HEK293 (cell line): ENCODE measurements around the gene SF3A1.

Source experiments
- CTCF ChIA-PET: fragments of 350-600 bp; formaldehyde crosslinking; extraction: SDS; loops from one replicate; lab custom pipeline; 2021; ENCODE audit warnings: antibody characterized with exemption; lab: Yijun Ruan, JAX
- POLR2A ChIA-PET: fragments of 300-600 bp; formaldehyde crosslinking; extraction: SDS; loops from one replicate; lab custom pipeline; 2020; ENCODE audit warnings: antibody characterized with exemption, inconsistent platforms; lab: Yijun Ruan, JAX
- H3K27ac ChIP-seq: fragments of 200-500 bp; sonication (Bioruptor generic); 2 replicates; pipeline ENCODE4 v1.5.1; 2014; ENCODE audit warnings: low read depth, low read length, control low read depth, inconsistent platforms; ENCODE audit errors: extremely low read depth
- H3K36me3 ChIP-seq, 2 experiments: fragments of 200-500 bp in 1 of 2; sonication (Bioruptor generic) in 1 of 2; 1 replicate in 1 of 2; 2 replicates in 1 of 2; pipeline ENCODE4 v1.5.1; 2014 to 2017; ENCODE audit warnings: inconsistent platforms in 2 of 2, low read length in 2 of 2; ENCODE audit not compliant: control insufficient read depth in 2 of 2, insufficient read depth in 1 of 2
- H3K4me1 ChIP-seq: fragments of 200-500 bp; sonication (Bioruptor generic); 2 replicates; pipeline ENCODE4 v1.5.1; 2014; ENCODE audit warnings: mild to moderate bottlenecking, low read length, inconsistent platforms; ENCODE audit not compliant: control insufficient read depth, insufficient read depth
- H3K4me3 ChIP-seq: 2 replicates; pipeline ENCODE4 v1.5.1; 2011; ENCODE audit warnings: low read depth, mild to moderate bottlenecking, control low read depth, low read length, moderate library complexity
- H3K9me3 ChIP-seq: fragments of 200-500 bp; sonication (Bioruptor generic); 2 replicates; pipeline ENCODE4 v1.5.1; 2014; ENCODE audit warnings: low read depth, low read length, inconsistent platforms; ENCODE audit not compliant: control insufficient read depth, insufficient read depth
- GLI2 ChIP-seq: fragments of 450-650 bp; formaldehyde crosslinking; IDR thresholded peaks from 2 replicates; pipeline ENCODE4; 2017; ENCODE audit warnings: missing biosample characterization, missing genetic modification characterization, low read depth, borderline replicate concordance
- HOXA7 ChIP-seq: sonication (generic); formaldehyde crosslinking; IDR thresholded peaks from 2 replicates; pipeline ENCODE4 v1.8.1; 2022; ENCODE audit warnings: missing genetic modification reagents, borderline replicate concordance
- HOXC10 ChIP-seq: sonication (generic); formaldehyde crosslinking; IDR thresholded peaks from 2 replicates; pipeline ENCODE4 v1.8.1; 2023; ENCODE audit warnings: mild to moderate bottlenecking, missing genetic modification reagents
- KLF17 ChIP-seq: fragments of 450-650 bp; formaldehyde crosslinking; IDR thresholded peaks from 2 replicates; pipeline ENCODE4 v1.5.1; 2016; ENCODE audit warnings: missing biosample characterization, missing genetic modification characterization
- PBX3 ChIP-seq: sonication (generic); formaldehyde crosslinking; IDR thresholded peaks from 2 replicates; pipeline ENCODE4 v1.8.1; 2022; ENCODE audit warnings: mild to moderate bottlenecking, moderate library complexity, missing genetic modification reagents
- PRDM1 ChIP-seq: fragments of 450-650 bp; formaldehyde crosslinking; IDR thresholded peaks from 2 replicates; pipeline ENCODE4; 2016; ENCODE audit warnings: missing biosample characterization, missing genetic modification characterization
- PRDM4 ChIP-seq: fragments of 450-650 bp; formaldehyde crosslinking; IDR thresholded peaks from 2 replicates; pipeline ENCODE4 v1.5.1; 2017; ENCODE audit warnings: missing biosample characterization, missing genetic modification characterization
- RBAK ChIP-seq: fragments of 450-650 bp; formaldehyde crosslinking; IDR thresholded peaks from 2 replicates; pipeline ENCODE4 v1.5.1; 2016; ENCODE audit warnings: missing biosample characterization, missing genetic modification characterization
- ZBTB10 ChIP-seq: fragments of 450-650 bp; formaldehyde crosslinking; IDR thresholded peaks from 2 replicates; pipeline ENCODE4 v1.5.1; 2016; ENCODE audit warnings: missing biosample characterization, missing genetic modification characterization
- ZBTB11 ChIP-seq: fragments of 450-650 bp; formaldehyde crosslinking; conservative IDR thresholded peaks from 2 replicates; pipeline ENCODE4 v1.5.1; 2016; ENCODE audit warnings: low read depth, missing biosample characterization, missing genetic modification characterization
- ZFP69B ChIP-seq: fragments of 450-650 bp; formaldehyde crosslinking; IDR thresholded peaks from 2 replicates; pipeline ENCODE4 v1.5.1; 2016; ENCODE audit warnings: missing biosample characterization, missing genetic modification characterization
- ZNF138 ChIP-seq: fragments of 450-650 bp; formaldehyde crosslinking; IDR thresholded peaks from 2 replicates; pipeline ENCODE4 v1.5.1; 2016; ENCODE audit warnings: missing biosample characterization, missing genetic modification characterization, borderline replicate concordance
- ZNF341 ChIP-seq: fragments of 450-650 bp; formaldehyde crosslinking; IDR thresholded peaks from 2 replicates; pipeline ENCODE4; 2016; ENCODE audit warnings: low read depth, missing biosample characterization, missing genetic modification characterization
- ZNF433 ChIP-seq: fragments of 450-650 bp; formaldehyde crosslinking; IDR thresholded peaks from 2 replicates; pipeline ENCODE4 v1.5.1; 2016; ENCODE audit warnings: missing biosample characterization, missing genetic modification characterization, low read depth
- ZNF449 ChIP-seq: fragments of 450-650 bp; formaldehyde crosslinking; IDR thresholded peaks from 2 replicates; pipeline ENCODE4 v1.5.1; 2017; ENCODE audit warnings: missing biosample characterization, mild to moderate bottlenecking, missing genetic modification characterization, moderate library complexity
- ZNF76 ChIP-seq: fragments of 450-650 bp; formaldehyde crosslinking; IDR thresholded peaks from 2 replicates; pipeline ENCODE4; 2016; ENCODE audit warnings: low read depth, missing biosample characterization, missing genetic modification characterization, borderline replicate concordance
- ZNF768 ChIP-seq: fragments of 450-650 bp; formaldehyde crosslinking; IDR thresholded peaks from 2 replicates; pipeline ENCODE4 v1.5.1; 2018; ENCODE audit warnings: missing biosample characterization, mild to moderate bottlenecking, missing genetic modification characterization
- ZSCAN18 ChIP-seq: fragments of 450-650 bp; formaldehyde crosslinking; IDR thresholded peaks from 2 replicates; pipeline ENCODE4 v1.5.1; 2016; ENCODE audit warnings: missing biosample characterization, missing genetic modification characterization

Gene SF3A1

GRCh38 chr22:30386608-30386959 is 29.9 kb upstream of the SF3A1 start (continued):
- TF ChIP-seq ZBTB10 (tag by site-specific recombination) (no peak), RBAK (tag by site-specific recombination) (no peak), ZNF138 (tag by site-specific recombination) (no peak)

- ChIA-PET CTCF (interaction anchor here (0.6 to 3.6 kb wide), 16 partner anchors 9 to 278 kb away, joined by 3 to 36 read pairs (median 4); partner anchors contain the start of genes CASTOR1, CCDC157, SEC14L2 and SF3A1), POLR2A (interaction anchor here (0.7 to 1.9 kb wide), 4 partner anchors 11 to 110 kb away, joined by 3 to 11 read pairs (median 4); partner anchors contain the start of genes CCDC157, SEC14L2 and SF3A1)
- H3K4me3 ChIP-seq, result no peak overlapping the region
- peaks cover 0 to 39% of the 10 kb centered on the region in 2 experiments; a peak in 2 of 3 replicates for H3K36me3 ChIP-seq
- H3K27ac ChIP-seq, result no peak overlapping the region; the same call in 1 of the 2 replicates
- peaks cover 2% of the 10 kb centered on the region; the same call in 1 of the 2 replicates for H3K4me1 ChIP-seq
- TF ChIP-seq PBX3 (CRISPR knock-in tag) (no peak), HOXA7 (no peak), PRDM4 (tag by site-specific recombination) (no peak)
- no peaks in the 10 kb centered on the region for H3K9me3 ChIP-seq
Observed at GRCh38 chr22:30385942-30386341, 29.2 kb upstream of the SF3A1 start.

- Histone ChIP-seq H3K36me3 (peaks cover 0 to 63% of the 10 kb centered on the region in 2 experiments; a peak in 2 of 3 replicates), H3K4me3 (no peak overlapping the region), H3K27ac (no peak overlapping the region), H3K9me3 (no peaks in the 10 kb centered on the region), H3K4me1 (peaks cover 2% of the 10 kb centered on the region; the same call in 1 of the 2 replicates)
- ChIA-PET CTCF (interaction anchor here (3.6 kb wide), 1 partner anchor 95 kb away, joined by 36 read pairs; the partner anchor contains the start of gene CASTOR1), POLR2A (interaction anchor here (0.5 to 2.1 kb wide), 3 partner anchors 12 to 56 kb away, joined by 3 to 6 read pairs (median 6); partner anchors contain the start of gene TBC1D10A)
- no peak for TF ChIP-seq HOXC10 (CRISPR knock-in tag)
- no peak for TF ChIP-seq ZFP69B (tag by site-specific recombination)
- no peak for TF ChIP-seq ZNF449 (tag by site-specific recombination)
- no peak for TF ChIP-seq ZNF76 (tag by site-specific recombination)
- TF ChIP-seq ZBTB11 (tag by site-specific recombination), result no peak
- TF ChIP-seq PRDM1 (tag by site-specific recombination), result no peak
- TF ChIP-seq KLF17 (tag by site-specific recombination), result no peak
- no peak for TF ChIP-seq GLI2 (tag by site-specific recombination)
- no peak for TF ChIP-seq ZNF341 (tag by site-specific recombination)
- TF ChIP-seq ZNF433 (tag by site-specific recombination), result no peak
- TF ChIP-seq ZNF768 (tag by site-specific recombination), result no peak
- TF ChIP-seq ZSCAN18 (tag by site-specific recombination), result no peak
Observed at GRCh38 chr22:30383061-30383460, 26.4 kb upstream of the SF3A1 start.
